ACC112 (cell line): ENCODE results near the gene SYP.
A peak's percentile ranks its signal among the peaks of the same experiment; 100 is the strongest.
"Not testable (repeated sequence)": the region's sequence is repeated elsewhere in the genome, so short reads cannot be mapped to it uniquely, and the experiment has no call there.

Experiments used
- H2AFZ ChIP-seq: fragments of 200-600 bp; sonication (generic); one replicate; pipeline ENCODE4 v1.6.0; 2017; ENCODE audit warnings: antibody characterized with exemption, low read length; ENCODE audit not compliant: unreplicated experiment
- H3K27ac ChIP-seq: fragments of 200-600 bp; sonication (generic); 2 replicates; pipeline ENCODE4 v1.5.1; 2014; ENCODE audit warnings: low read depth, mild to moderate bottlenecking, antibody characterized with exemption, low read length, moderate library complexity
- H3K27me3 ChIP-seq: fragments of 200-600 bp; sonication (generic); 2 replicates; pipeline ENCODE4 v1.6.1; 2014; ENCODE audit warnings: mild to moderate bottlenecking, antibody characterized with exemption, low read length, moderate library complexity, mixed read lengths; ENCODE audit not compliant: insufficient read depth
- H3K36me3 ChIP-seq: fragments of 200-600 bp; sonication (generic); 2 replicates; pipeline ENCODE4 v1.6.1; 2016; ENCODE audit warnings: mild to moderate bottlenecking, antibody characterized with exemption, low read length, moderate library complexity, mixed read lengths; ENCODE audit not compliant: insufficient read depth
- H3K4me1 ChIP-seq: fragments of 200-600 bp; sonication (generic); one replicate; pipeline ENCODE4 v1.6.1; 2016; ENCODE audit warnings: low read length, mixed read lengths; ENCODE audit not compliant: insufficient read depth, unreplicated experiment, control insufficient read depth
- H3K4me3 ChIP-seq: fragments of 200-600 bp; sonication (generic); 2 replicates; pipeline ENCODE4 v1.5.1; 2014; ENCODE audit warnings: mild to moderate bottlenecking, low read depth, low read length
- H3K79me2 ChIP-seq: fragments of 200-600 bp; sonication (generic); one replicate; pipeline ENCODE4 v1.6.0; 2016; ENCODE audit warnings: low read length; ENCODE audit not compliant: control insufficient read depth, unreplicated experiment, insufficient read depth

The SYP gene

GRCh38 chrX:49178537-49178936 lies 21.5 kb downstream of the SYP start:
- H3K27me3 ChIP-seq: no peaks in the 10 kb centered on the region
- H3K36me3 ChIP-seq: no peaks in the 10 kb centered on the region
- no peak overlapping the region for H2AFZ ChIP-seq
- no peak overlapping the region for H3K27ac ChIP-seq
- H3K4me1 ChIP-seq: peaks cover under 1% of the 10 kb centered on the region
- peaks cover 2% of the 10 kb centered on the region for H3K79me2 ChIP-seq
- H3K4me3 ChIP-seq: no peak overlapping the region

- H3K36me3 ChIP-seq: no peaks in the 10 kb centered on the region
These were observed 22.0 kb downstream of the SYP start for GRCh38 chrX:49177873-49178480.

GRCh38 chrX:49177338-49177833 lies 22.6 kb downstream of the SYP start:
- Histone ChIP-seq H3K4me1 (peaks cover 7% of the 10 kb centered on the region), H3K36me3 (no peaks in the 10 kb centered on the region), H3K27me3 (no peaks in the 10 kb centered on the region), H3K79me2 (peaks cover 13% of the 10 kb centered on the region), H3K27ac (no peak overlapping the region), H2AFZ (no peak overlapping the region), H3K4me3 (no peak overlapping the region)

More at GRCh38 chrX:49177873-49178480, 22.0 kb downstream of the SYP start:
- Histone ChIP-seq H3K4me1 (peaks cover 6% of the 10 kb centered on the region), H3K79me2 (peaks cover 7% of the 10 kb centered on the region), H3K4me3 (no peak overlapping the region), H2AFZ (no peak overlapping the region), H3K27me3 (no peaks in the 10 kb centered on the region), H3K27ac (no peak overlapping the region)

- Histone ChIP-seq H3K79me2 (peaks cover 14% of the 10 kb centered on the region), H3K36me3 (no peaks in the 10 kb centered on the region), H3K4me3 (no peak overlapping the region), H3K27ac (no peak overlapping the region), H3K4me1 (peaks cover 7% of the 10 kb centered on the region), H2AFZ (no peak overlapping the region), H3K27me3 (no peaks in the 10 kb centered on the region)
These were observed 23.3 kb downstream of the SYP start for GRCh38 chrX:49176421-49177326.

- peaks cover 14% of the 10 kb centered on the region for H3K79me2 ChIP-seq
- no peak overlapping the region for H3K27ac ChIP-seq
- no peaks in the 10 kb centered on the region for H3K27me3 ChIP-seq
- no peaks in the 10 kb centered on the region for H3K36me3 ChIP-seq
- H3K4me1 ChIP-seq: peaks cover 7% of the 10 kb centered on the region
- H3K4me3 ChIP-seq: no peak overlapping the region
- no peak overlapping the region for H2AFZ ChIP-seq
These were observed 24.3 kb downstream of the SYP start for GRCh38 chrX:49175435-49176274.

GRCh38 chrX:49174723-49175122 lies 25.3 kb downstream of the SYP start:
- Histone ChIP-seq H3K4me3 (no peak overlapping the region), H3K4me1 (peaks cover 7% of the 10 kb centered on the region), H3K79me2 (peaks cover 14% of the 10 kb centered on the region), H3K27me3 (no peaks in the 10 kb centered on the region), H2AFZ (no peak overlapping the region), H3K27ac (no peak overlapping the region), H3K36me3 (no peaks in the 10 kb centered on the region)

GRCh38 chrX:49173544-49173943 lies 26.4 kb downstream of the SYP start:
- not testable (repeated sequence) for H3K36me3 ChIP-seq, H2AFZ ChIP-seq, H3K4me1 ChIP-seq, H3K27ac ChIP-seq, H3K27me3 ChIP-seq
- Histone ChIP-seq H3K79me2 (peaks cover 14% of the 10 kb centered on the region), H3K4me3 (peak overlapping the region; percentile 97)

GRCh38 chrX:49172280-49172780 lies 27.7 kb downstream of the SYP start:
- Histone ChIP-seq H3K4me3 (peak overlapping the region; percentile 97), H3K27ac (peak overlapping the region; percentile 74), H2AFZ (no peak overlapping the region)

GRCh38 chrX:49171752-49172279 lies 28.2 kb downstream of the SYP start, which contains the start of gene PLP2:
Gene PLP2, plus strand, starts transcription at chrX:49171898. Its CDS starts 103 bp downstream, at chrX:49172001.
- peak within 1 kb of the TSS; percentile 74 for H3K27ac ChIP-seq
- H3K4me1 ChIP-seq: peaks cover 7% of the 10 kb centered on the region
- peak within 1 kb of the TSS; percentile 97 for H3K4me3 ChIP-seq
- no peak within 1 kb of the TSS for H2AFZ ChIP-seq
- H3K36me3 ChIP-seq: no peaks in the 10 kb centered on the region
- H3K27me3 ChIP-seq: no peaks in the 10 kb centered on the region
- H3K79me2 ChIP-seq: peaks cover 14% of the 10 kb centered on the region

More at GRCh38 chrX:49172280-49172780, 27.7 kb downstream of the SYP start:
- Histone ChIP-seq H3K27me3 (no peaks in the 10 kb centered on the region), H3K36me3 (no peaks in the 10 kb centered on the region), H3K4me1 (peaks cover 7% of the 10 kb centered on the region), H3K79me2 (peaks cover 14% of the 10 kb centered on the region)

GRCh38 chrX:49167740-49168108 lies 32.3 kb downstream of the SYP start:
- Histone ChIP-seq H3K79me2 (peaks cover 4% of the 10 kb centered on the region), H3K36me3 (no peaks in the 10 kb centered on the region), H3K27ac (peak overlapping the region; percentile 97), H2AFZ (no peak overlapping the region), H3K4me1 (no peaks in the 10 kb centered on the region), H3K27me3 (no peaks in the 10 kb centered on the region), H3K4me3 (peak overlapping the region; percentile 84)
